Mucosa of descending colon (tissue), 3 donors: ENCODE measurements around the gene SMIM20. TPM values are rescaled to one million over a fixed set of nuclear protein-coding genes. Genes with fewer than 3 reads are reported as not detected.

Experiments used
- ATAC-seq: fragments of 200-7000 bp; cut with Tn5 transposase; one replicate; pipeline ENCODE4 v1.9.1; 2020; ENCODE audit warnings: mild to moderate bottlenecking, moderate library complexity
- DNase-seq, 3 donors: peaks; one replicate each; pipeline ENCODE4 v3.0.0-alpha.2; 2020
- H3K36me3 ChIP-seq: fragments of 200-600 bp; one replicate; pipeline ENCODE4 v1.8.0; 2021; ENCODE audit warnings: low read depth, mild to moderate bottlenecking
- H3K4me1 ChIP-seq: fragments of 200-600 bp; one replicate; pipeline ENCODE4 v1.8.0; 2021; ENCODE audit warnings: low read depth, mild to moderate bottlenecking
- H3K4me3 ChIP-seq: fragments of 200-600 bp; one replicate; pipeline ENCODE4 v1.8.0; 2021; ENCODE audit warnings: mild to moderate bottlenecking
- H3K9me3 ChIP-seq: fragments of 200-600 bp; one replicate; pipeline ENCODE4 v1.8.0; 2021; ENCODE audit warnings: mild to moderate bottlenecking
- CTCF ChIP-seq: fragments of 200-600 bp; IDR thresholded peaks from one replicate; pipeline ENCODE4 v1.8.0; 2022; ENCODE audit warnings: antibody characterized with exemption, mild to moderate bottlenecking
- intact Hi-C, 2 donors: fragments of 100-400 bp; cut with DNase I in 1 of 2; cut with micrococcal nuclease in 1 of 2; formaldehyde crosslinking; loops; one replicate each; pipeline versions ENCODE4 v1.11.0 to v1.11.1; 2022; cut with DNase I, micrococcal nuclease
- total RNA-seq, 3 donors: library from RNA; stranded (reverse); fragmentation: NEBNext Ultra II Directional in 2 of 3; extraction: Animal tissue kit (Norgen Biotek cat#: 25700) in 2 of 3; gene quantifications; one replicate each; pipeline versions ENCODE4 v1.2.1 to v1.2.4, GENCODE V29; 2021 to 2023
- donor health status: DM: no; HTN: no; CAD: no; lungs with moderate emphysema.
- donor health status: DM: no; HTN: no; CAD: no.
- donor health status: DM: no; HTN: yes; CAD: no.

SMIM20 gene
- total RNA-seq, 3 donors from 2014 or later = 28.1 to 36.0 (median 28.7) TPM

GRCh38 chr4:25927361-25928195 is 13.6 kb downstream of the SMIM20 start:
- H3K9me3 ChIP-seq = no peaks in the 10 kb centered on the region
- no peak for TF ChIP-seq CTCF
- H3K4me3 ChIP-seq = no peak overlapping the region
- ATAC-seq (no peak), DNase-seq (no peak)
- intact Hi-C loops = no loop called here
- H3K36me3 ChIP-seq = no peaks in the 10 kb centered on the region
- no peaks in the 10 kb centered on the region for H3K4me1 ChIP-seq

GRCh38 chr4:25928379-25929297 is 14.6 kb downstream of the SMIM20 start:
- DNase-seq (no peak), ATAC-seq (peak; percentile 34)
- H3K36me3 ChIP-seq = no peaks in the 10 kb centered on the region
- no peak for TF ChIP-seq CTCF
- intact Hi-C loops = no loop called here
- no peaks in the 10 kb centered on the region for H3K9me3 ChIP-seq
- no peak overlapping the region for H3K4me3 ChIP-seq
- no peaks in the 10 kb centered on the region for H3K4me1 ChIP-seq

GRCh38 chr4:25929298-25929686 is 15.3 kb downstream of the SMIM20 start:
- TF ChIP-seq CTCF = no peak
- intact Hi-C loops = no loop called here
- H3K4me1 ChIP-seq = no peaks in the 10 kb centered on the region
- ATAC-seq = no peak
- no peak overlapping the region for H3K4me3 ChIP-seq
- DNase-seq = no peak
- no peaks in the 10 kb centered on the region for H3K9me3 ChIP-seq
- H3K36me3 ChIP-seq = no peaks in the 10 kb centered on the region

GRCh38 chr4:25930731-25931354 is 16.8 kb downstream of the SMIM20 start:
- TF ChIP-seq CTCF = no peak
- no peaks in the 10 kb centered on the region for H3K36me3 ChIP-seq

GRCh38 chr4:25936696-25937095 is 22.7 kb downstream of the SMIM20 start:
- ATAC-seq (no peak), DNase-seq (no peak)
- H3K4me3 ChIP-seq = no peak overlapping the region

More at GRCh38 chr4:25930731-25931354, 16.8 kb downstream of the SMIM20 start:
- no peak for DNase-seq
- intact Hi-C loops = no loop called here
- H3K4me1 ChIP-seq = no peaks in the 10 kb centered on the region
- no peaks in the 10 kb centered on the region for H3K9me3 ChIP-seq
- no peak overlapping the region for H3K4me3 ChIP-seq
- no peak for ATAC-seq

More at GRCh38 chr4:25936696-25937095, 22.7 kb downstream of the SMIM20 start:
- intact Hi-C loops = no loop called here
- H3K36me3 ChIP-seq = no peaks in the 10 kb centered on the region
- H3K4me1 ChIP-seq = no peaks in the 10 kb centered on the region
- no peak for TF ChIP-seq CTCF
- H3K9me3 ChIP-seq = no peaks in the 10 kb centered on the region
